Measurements from ENCODE around the gene DLGAP4. TPM values are rescaled to one million over a fixed set of nuclear protein-coding genes. Genes with fewer than 3 reads are reported as not detected.

Gene DLGAP4
- total RNA-seq, 1 experiment from 2014 or later = 40.3 TPM

GRCh38 chr20:36335206-36335870 lies 29.2 kb downstream of the DLGAP4 start:
- Histone ChIP-seq H3K79me2 (ENCODE audit: insufficient read depth, low read length) (no peaks in the 10 kb centered on the region), H3K4me1 (ENCODE audit: control insufficient read depth in 1 of 2, insufficient read depth in 2 of 2, low read length in 2 of 2) (peaks cover 0 to under 1% of the 10 kb centered on the region in 2 experiments; a peak in 2 of 4 replicates), H4K20me1 (ENCODE audit: insufficient read depth) (no peaks in the 10 kb centered on the region), H3K4me2 (ENCODE audit: low read length) (no peak overlapping the region), H3K4me3 (replicated peaks in 1 of 2; ENCODE audit: low read depth in 1 of 2, low read length in 2 of 2) (no peak overlapping the region), H3K9me2 (ENCODE audit: insufficient read depth) (no peaks in the 10 kb centered on the region), H3K9ac (ENCODE audit: low read length) (no peak overlapping the region), H3K27ac (ENCODE audit: low read depth, low read length) (no peak overlapping the region), H3K27me3 (ENCODE audit: insufficient read depth, low read length) (no peaks in the 10 kb centered on the region), H3K9me3 (ENCODE audit: control insufficient read depth in 1 of 2, insufficient read depth in 1 of 2, low read depth in 1 of 2, low read length in 2 of 2) (no peaks in the 10 kb centered on the region), H3K36me3 (ENCODE audit: control insufficient read depth in 1 of 2, insufficient read depth in 2 of 2, low read length in 2 of 2) (no peaks in the 10 kb centered on the region), H2AFZ (ENCODE audit: low read depth, low read length, poor library complexity, severe bottlenecking) (no peak overlapping the region)
- TF ChIP-seq SIN3A (IDR thresholded peaks at IDR 0.05; ENCODE audit: low read depth) (no peak), SP1 (IDR thresholded peaks at IDR 0.05; ENCODE audit: low read depth) (no peak), YY1 (IDR thresholded peaks at IDR 0.05; ENCODE audit: extremely low read depth, insufficient replicate concordance, low read depth, low read length) (no peak), REST (IDR thresholded peaks at IDR 0.05; ENCODE audit: low read depth) (no peak), POLR2A (IDR thresholded peaks at IDR 0.05; ENCODE audit: borderline replicate concordance, extremely low read depth, insufficient read depth, insufficient read length) (no peak), ELF1 (IDR thresholded peaks at IDR 0.05; ENCODE audit: borderline replicate concordance, low read depth) (no peak), POLR2AphosphoS5 (IDR thresholded peaks at IDR 0.05; ENCODE audit: low read depth, low read length) (no peak), EZH2 (IDR thresholded peaks at IDR 0.05) (no peak), ZFX (IDR thresholded peaks at IDR 0.05) (no peak), CBX3 (IDR thresholded peaks at IDR 0.05; ENCODE audit: low read depth) (no peak), ATF3 (IDR thresholded peaks at IDR 0.05) (no peak), ZBTB33 (IDR thresholded peaks at IDR 0.05; ENCODE audit: extremely low read depth, insufficient replicate concordance, low read length) (no peak), EZH2phosphoT487 (IDR thresholded peaks at IDR 0.05; ENCODE audit: borderline replicate concordance) (no peak), SRF (IDR thresholded peaks at IDR 0.05; ENCODE audit: low read depth) (no peak), TCF7L2 (IDR thresholded peaks at IDR 0.05; ENCODE audit: borderline replicate concordance, extremely low read depth, insufficient read depth, insufficient read length) (no peak), CEBPB (IDR thresholded peaks at IDR 0.05; ENCODE audit: low read depth) (no peak)
- ChIA-PET POLR2A (no interaction called here), RAD21 (ENCODE audit: low non-redundant PET in 1 of 2, low total read pairs in 2 of 2, uncharacterized antibody in 2 of 2, unreplicated experiment in 2 of 2) (no interaction called here), CTCF (no interaction called here)
- no peak for DNase-seq (ENCODE audit: low read depth, low spot score)
- intact Hi-C loops (cut with micrococcal nuclease) = no loop called here
- no TSS peak for BruUV-seq (replicated peaks)
- no peak for ATAC-seq
